Mesenchymal stem cell (in vitro differentiated cells and primary cell): Measurements from ENCODE around the gene LNX1.

Experiments used
- DNase-seq: peaks from one replicate; pipeline ENCODE4 v3.0.0-alpha.2; 2013
- H2AFZ ChIP-seq: one replicate; pipeline ENCODE4 v1.6.1; 2013; ENCODE audit warnings: low read depth, mild to moderate bottlenecking, control low read depth, inconsistent platforms, low read length, moderate library complexity
- H2AK5ac ChIP-seq: 2 replicates; pipeline ENCODE4 v1.6.1; 2013; ENCODE audit warnings: low read length, moderate library complexity, mild to moderate bottlenecking, inconsistent platforms; ENCODE audit not compliant: severe bottlenecking
- H2BK120ac ChIP-seq: one replicate; pipeline ENCODE4 v1.6.1; 2013; ENCODE audit warnings: low read depth, mild to moderate bottlenecking, inconsistent platforms, low read length, moderate library complexity
- H2BK12ac ChIP-seq, 2 experiments: one replicate each; pipeline ENCODE4 v1.6.1; 2013; ENCODE audit warnings: inconsistent platforms in 2 of 2, low read length in 2 of 2, mild to moderate bottlenecking in 2 of 2, moderate library complexity in 2 of 2, control low read depth in 1 of 2
- H2BK15ac ChIP-seq: one replicate; pipeline ENCODE4 v1.6.1; 2013; ENCODE audit warnings: mild to moderate bottlenecking, low read depth, inconsistent platforms; ENCODE audit not compliant: poor library complexity, severe bottlenecking
- H2BK5ac ChIP-seq: 2 replicates; pipeline ENCODE4 v1.6.1; 2013; ENCODE audit warnings: low read depth, mild to moderate bottlenecking, low read length, control low read depth, inconsistent platforms; ENCODE audit not compliant: poor library complexity, severe bottlenecking
- H3K14ac ChIP-seq, 2 experiments: one replicate each; pipeline ENCODE4 v1.6.1; 2013; ENCODE audit warnings: inconsistent platforms in 2 of 2, low read length in 2 of 2, control low read depth in 1 of 2, mild to moderate bottlenecking in 1 of 2, moderate library complexity in 1 of 2
- H3K18ac ChIP-seq, 2 experiments: one replicate each; pipeline ENCODE4 v1.6.1; 2013; ENCODE audit warnings: inconsistent platforms in 2 of 2, low read length in 2 of 2, control low read depth in 1 of 2, low read depth in 1 of 2, mild to moderate bottlenecking in 1 of 2
- H3K23ac ChIP-seq, 2 experiments: one replicate each; pipeline ENCODE4 v1.6.1; 2013; ENCODE audit warnings: inconsistent platforms in 2 of 2, low read length in 2 of 2, mild to moderate bottlenecking in 2 of 2, moderate library complexity in 2 of 2, control low read depth in 1 of 2
- H3K27ac ChIP-seq: 2 replicates; pipeline ENCODE4 v1.5.1; 2013; ENCODE audit warnings: mild to moderate bottlenecking, moderate library complexity, low read length, control low read depth, inconsistent platforms; ENCODE audit not compliant: poor library complexity, severe bottlenecking
- H3K27me3 ChIP-seq, 2 experiments: 2 replicates each; pipeline versions ENCODE4 v1.6.1 to v1.7.0; 2013; ENCODE audit warnings: low read length in 2 of 2, mild to moderate bottlenecking in 2 of 2, moderate library complexity in 2 of 2, control low read depth in 1 of 2, inconsistent platforms in 1 of 2; ENCODE audit not compliant: control insufficient read depth in 1 of 2, insufficient read depth in 1 of 2
- H3K36me3 ChIP-seq, 2 experiments: 2 replicates each; pipeline versions ENCODE4 v1.6.1 to v1.7.0; 2013; ENCODE audit warnings: low read length in 2 of 2, control low read depth in 1 of 2, inconsistent platforms in 1 of 2, low read depth in 1 of 2, mild to moderate bottlenecking in 1 of 2; ENCODE audit not compliant: insufficient read depth in 2 of 2, control insufficient read depth in 1 of 2
- H3K4ac ChIP-seq, 2 experiments: one replicate each; pipeline ENCODE4 v1.6.1; 2013; ENCODE audit warnings: inconsistent platforms in 2 of 2, low read length in 2 of 2, mild to moderate bottlenecking in 2 of 2, moderate library complexity in 2 of 2, control low read depth in 1 of 2, low read depth in 1 of 2
- H3K4me1 ChIP-seq: 2 replicates; pipeline ENCODE4 v1.6.1; 2013; ENCODE audit warnings: low read depth, low read length, control low read depth; ENCODE audit not compliant: control insufficient read depth, insufficient read depth
- H3K4me2 ChIP-seq: 2 replicates; pipeline ENCODE4 v1.6.1; 2013; ENCODE audit warnings: low read length, mild to moderate bottlenecking, inconsistent platforms; ENCODE audit not compliant: poor library complexity, severe bottlenecking
- H3K4me3 ChIP-seq, 2 experiments: 2 replicates each; pipeline versions ENCODE4 v1.5.1 to v1.7.0; 2013; ENCODE audit warnings: low read length in 2 of 2, mild to moderate bottlenecking in 2 of 2, control low read depth in 1 of 2, low read depth in 1 of 2; ENCODE audit not compliant: insufficient read depth in 1 of 2
- H3K79me1 ChIP-seq: replicated peaks from 2 replicates; pipeline ENCODE4 v1.6.1; 2013; ENCODE audit warnings: mild to moderate bottlenecking, control low read depth, low read length, inconsistent platforms; ENCODE audit not compliant: poor library complexity, severe bottlenecking
- H3K9ac ChIP-seq: 2 replicates; pipeline ENCODE4 v1.7.0; 2013; ENCODE audit warnings: mild to moderate bottlenecking, low read length, moderate library complexity
- H3K9me3 ChIP-seq: 2 replicates; pipeline ENCODE4 v1.7.0; 2013; ENCODE audit warnings: mild to moderate bottlenecking, low read length; ENCODE audit not compliant: control insufficient read depth
- H4K8ac ChIP-seq: one replicate; pipeline ENCODE4 v1.6.1; 2013; ENCODE audit warnings: inconsistent platforms, mild to moderate bottlenecking, low read length, moderate library complexity
- H4K91ac ChIP-seq: one replicate; pipeline ENCODE4 v1.6.1; 2013; ENCODE audit warnings: mild to moderate bottlenecking, low read length, inconsistent platforms
- whole genome bisulfite sequencing: methylation state at CpG from one replicate; pipeline ENCODE4 v1.1.7; 2013; ENCODE audit warnings: mixed read lengths; 5-methylcytosine and 5-hydroxymethylcytosine counted together

Gene LNX1

GRCh38 chr4:53527326-53527725, 64.0 kb downstream of the LNX1 start:
- no peaks in the 10 kb centered on the region for H3K9me3 ChIP-seq
- H3K36me3 ChIP-seq, result no peaks in the 10 kb centered on the region
- H2BK120ac ChIP-seq, result no peak overlapping the region
- WGBS, result 44% methylated on average over 1 of the region's 1 CpG
- H3K79me1 ChIP-seq, result no peaks in the 10 kb centered on the region
- no peak overlapping the region for H4K8ac ChIP-seq
- no peak overlapping the region for H2AK5ac ChIP-seq
- H4K91ac ChIP-seq, result no peak overlapping the region
- peak overlapping the region; percentile 5 for H2AFZ ChIP-seq
- no peak overlapping the region for H3K4me3 ChIP-seq
- no peak overlapping the region for H2BK15ac ChIP-seq
- no peak overlapping the region for H3K4ac ChIP-seq
- DNase-seq, result no peak
- H3K23ac ChIP-seq, result no peak overlapping the region
- H3K4me2 ChIP-seq, result no peak overlapping the region
- H2BK12ac ChIP-seq, result peak overlapping the region in 1 of 2 experiments; percentile 68
- H3K18ac ChIP-seq, result no peak overlapping the region
- no peaks in the 10 kb centered on the region for H3K27me3 ChIP-seq
- H2BK5ac ChIP-seq, result no peak overlapping the region
- no peaks in the 10 kb centered on the region for H3K4me1 ChIP-seq
- no peak overlapping the region for H3K14ac ChIP-seq
- no peak overlapping the region for H3K9ac ChIP-seq
- H3K27ac ChIP-seq, result no peak overlapping the region

GRCh38 chr4:53522334-53522733, 69.0 kb downstream of the LNX1 start:
- DNase-seq, result no peak
- H2BK120ac ChIP-seq, result no peak overlapping the region
- peaks cover 7% of the 10 kb centered on the region for H3K4me1 ChIP-seq
- H3K4me3 ChIP-seq, result no peak overlapping the region
- no peak overlapping the region for H3K4me2 ChIP-seq
- no peak overlapping the region for H4K91ac ChIP-seq
- no peak overlapping the region for H3K27ac ChIP-seq
- no peaks in the 10 kb centered on the region for H3K9me3 ChIP-seq
- H3K79me1 ChIP-seq, result no peaks in the 10 kb centered on the region
- H4K8ac ChIP-seq, result no peak overlapping the region
- H2AK5ac ChIP-seq, result no peak overlapping the region
- no peak overlapping the region for H3K18ac ChIP-seq
- H2BK12ac ChIP-seq, result no peak overlapping the region
- H3K4ac ChIP-seq, result no peak overlapping the region
- no peak overlapping the region for H2AFZ ChIP-seq
- H3K9ac ChIP-seq, result no peak overlapping the region
- H3K36me3 ChIP-seq, result no peaks in the 10 kb centered on the region
- H2BK15ac ChIP-seq, result no peak overlapping the region
- no peak overlapping the region for H3K23ac ChIP-seq
- no peak overlapping the region for H3K14ac ChIP-seq
- H2BK5ac ChIP-seq, result no peak overlapping the region
- H3K27me3 ChIP-seq, result no peaks in the 10 kb centered on the region

- Histone ChIP-seq H3K36me3 (no peaks in the 10 kb centered on the region), H2BK120ac (no peak overlapping the region), H2AK5ac (no peak overlapping the region), H4K8ac (peak overlapping the region; percentile 19), H3K4ac (no peak overlapping the region), H2BK12ac (peak overlapping the region in 1 of 2 experiments; percentile 75), H2BK15ac (peak overlapping the region; percentile 76), H3K79me1 (no peaks in the 10 kb centered on the region), H3K18ac (peak overlapping the region in 1 of 2 experiments; percentile 65), H3K4me3 (no peak overlapping the region), H3K27me3 (no peaks in the 10 kb centered on the region), H2BK5ac (no peak overlapping the region), H2AFZ (no peak overlapping the region), H3K14ac (peak overlapping the region in 1 of 2 experiments; percentile 42), H3K27ac (no peak overlapping the region), H4K91ac (peak overlapping the region; percentile 43), H3K4me2 (no peak overlapping the region), H3K23ac (no peak overlapping the region), H3K9me3 (no peaks in the 10 kb centered on the region), H3K9ac (no peak overlapping the region), H3K4me1 (peaks cover 7% of the 10 kb centered on the region)
- no peak for DNase-seq
- WGBS, result 32% methylated on average over 6 of the region's 6 CpGs
Observed at GRCh38 chr4:53520116-53520515, 71.2 kb downstream of the LNX1 start.

- no peak for DNase-seq
- Histone ChIP-seq H3K36me3 (no peaks in the 10 kb centered on the region), H2AFZ (no peak overlapping the region), H3K23ac (peak overlapping the region in 1 of 2 experiments; percentile 46), H2BK5ac (no peak overlapping the region), H3K27ac (no peak overlapping the region), H3K9me3 (no peaks in the 10 kb centered on the region), H4K91ac (no peak overlapping the region), H3K4me2 (no peak overlapping the region), H3K79me1 (no peaks in the 10 kb centered on the region), H3K27me3 (no peaks in the 10 kb centered on the region), H2BK120ac (peak overlapping the region; percentile 9), H3K4ac (peak overlapping the region in 1 of 2 experiments; percentile 49), H4K8ac (peak overlapping the region; percentile 19), H2BK15ac (no peak overlapping the region), H2AK5ac (no peak overlapping the region), H3K9ac (no peak overlapping the region), H3K4me3 (no peak overlapping the region), H3K18ac (no peak overlapping the region), H3K4me1 (peaks cover 7% of the 10 kb centered on the region), H2BK12ac (no peak overlapping the region), H3K14ac (peak overlapping the region in 1 of 2 experiments; percentile 48)
- WGBS, result 63% methylated on average over 2 of the region's 3 CpGs
Observed at GRCh38 chr4:53518807-53519206, 72.5 kb downstream of the LNX1 start.
